ENCODE data around the gene ACTN1. TPM values are rescaled to one million over a fixed set of nuclear protein-coding genes. Genes with fewer than 3 reads are reported as not detected.
A peak's percentile ranks its signal among the peaks of the same experiment; 100 is the strongest.

The ACTN1 gene
- total RNA-seq, 2 experiments from 2014 or later: 51.4 to 56.1 TPM

GRCh38 chr14:68921666-68922065, 57.4 kb downstream of the ACTN1 start:
- no peak overlapping the region for H3K27ac Mint-ChIP-seq
- peaks cover 38% of the 10 kb centered on the region for H3K4me1 Mint-ChIP-seq (ENCODE audit: low read depth)
- peaks cover 61% of the 10 kb centered on the region for H3K36me3 Mint-ChIP-seq (ENCODE audit: low read depth)
- no peak overlapping the region for H3K4me3 Mint-ChIP-seq
- ChIA-PET CTCF (interaction anchor here (1.3 to 1.9 kb wide), 2 partner anchors 11 to 185 kb away, joined by 5 to 6 read pairs; no protein-coding TSS in a partner anchor), POLR2A (no interaction called here)
- H3K27me3 Mint-ChIP-seq (ENCODE audit: low read depth): no peaks in the 10 kb centered on the region
- peaks cover 10% of the 10 kb centered on the region for H3K9me3 Mint-ChIP-seq (ENCODE audit: insufficient read depth)
- DNase-seq (no peak), ATAC-seq (no peak)

DNA sequence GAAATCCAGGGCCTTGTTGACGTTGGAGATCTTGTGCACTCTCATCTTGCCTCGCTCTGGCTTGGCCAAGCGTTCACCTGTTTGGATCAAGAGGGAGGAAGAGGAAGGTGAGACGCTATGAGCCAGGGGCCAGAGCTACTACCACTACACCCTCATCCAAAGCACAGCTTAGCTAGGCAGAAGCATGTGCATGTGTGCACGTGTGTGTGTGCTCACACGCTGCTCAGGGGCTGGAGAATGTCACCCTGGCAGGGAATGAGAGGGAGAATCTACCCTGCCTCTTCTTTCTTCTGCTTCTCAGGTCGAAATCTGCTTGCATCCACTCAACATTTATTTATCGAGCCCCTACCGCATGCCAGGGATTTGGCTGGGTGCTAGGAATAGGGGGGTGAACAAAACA, 58.1 kb downstream of the ACTN1 start:
- ChIA-PET CTCF (interaction anchor here (1.3 to 1.9 kb wide), 2 partner anchors 10 to 186 kb away, joined by 5 to 6 read pairs; no protein-coding TSS in a partner anchor), POLR2A (no interaction called here)
- Mint-ChIP-seq H3K9me3 (ENCODE audit: insufficient read depth) (peaks cover 6% of the 10 kb centered on the region), H3K27ac (no peak overlapping the region), H3K27me3 (ENCODE audit: low read depth) (no peaks in the 10 kb centered on the region), H3K36me3 (ENCODE audit: low read depth) (peaks cover 59% of the 10 kb centered on the region), H3K4me1 (ENCODE audit: low read depth) (peaks cover 35% of the 10 kb centered on the region), H3K4me3 (no peak overlapping the region)
- ATAC-seq: no peak
- DNase-seq: no peak

DNA sequence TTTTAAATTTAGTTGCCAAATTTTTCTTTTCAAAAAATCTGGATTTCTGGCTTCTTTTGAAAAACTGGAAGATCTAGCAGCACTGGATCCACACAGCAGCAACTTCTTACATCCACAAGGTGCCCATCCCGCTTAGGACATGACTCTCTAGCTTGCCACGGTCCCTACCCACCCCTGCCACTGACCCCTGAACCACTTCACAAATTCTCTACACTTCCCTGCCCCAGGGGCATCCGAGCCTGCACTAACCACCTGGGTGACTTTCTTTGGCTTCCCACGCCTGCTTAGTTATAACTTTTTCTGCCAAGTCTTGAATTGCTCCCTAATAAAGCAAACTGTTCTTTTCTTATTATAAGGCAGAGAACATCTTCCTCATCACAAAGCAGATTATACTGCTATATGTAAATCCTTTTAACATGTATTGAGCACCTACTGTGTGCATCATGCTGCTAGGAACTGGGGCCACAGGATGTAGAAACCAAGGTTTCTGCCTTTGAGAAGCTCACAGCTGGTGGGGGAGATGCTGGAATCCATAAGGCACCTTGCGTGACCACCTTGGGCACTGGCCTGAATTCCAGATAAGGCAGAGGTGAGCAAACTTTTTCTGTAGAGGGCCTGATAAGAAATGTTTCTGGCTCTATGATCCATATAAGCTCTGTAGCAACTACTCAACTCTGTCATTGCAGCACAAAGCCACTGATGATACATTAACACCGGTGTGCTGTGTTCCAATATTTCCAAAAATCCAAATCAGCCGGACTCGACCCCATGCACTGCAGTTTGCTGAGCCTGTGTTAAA, 59.8 kb downstream of the ACTN1 start:
- ChIA-PET POLR2A (no interaction called here), CTCF (interaction anchor here (1.4 kb wide), 2 partner anchors 8 to 182 kb away, joined by 3 to 14 read pairs; no protein-coding TSS in a partner anchor)
- H3K27me3 Mint-ChIP-seq (ENCODE audit: low read depth): no peaks in the 10 kb centered on the region
- no peak overlapping the region for H3K4me3 Mint-ChIP-seq
- DNase-seq (no peak), ATAC-seq (no peak)
- peaks cover 51% of the 10 kb centered on the region for H3K36me3 Mint-ChIP-seq (ENCODE audit: low read depth)
- H3K9me3 Mint-ChIP-seq (ENCODE audit: insufficient read depth): no peaks in the 10 kb centered on the region
- H3K4me1 Mint-ChIP-seq (ENCODE audit: low read depth): peaks cover 20% of the 10 kb centered on the region
- H3K27ac Mint-ChIP-seq: no peak overlapping the region

GRCh38 chr14:68918612-68919011, 60.5 kb downstream of the ACTN1 start:
- no peak for ATAC-seq
- H3K36me3 Mint-ChIP-seq (ENCODE audit: low read depth): peaks cover 47% of the 10 kb centered on the region
- no peaks in the 10 kb centered on the region for H3K27me3 Mint-ChIP-seq (ENCODE audit: low read depth)
- DNase-seq: no peak
- peaks cover 12% of the 10 kb centered on the region for H3K4me1 Mint-ChIP-seq (ENCODE audit: low read depth)
- no peak overlapping the region for H3K27ac Mint-ChIP-seq
- no peaks in the 10 kb centered on the region for H3K9me3 Mint-ChIP-seq (ENCODE audit: insufficient read depth)
- ChIA-PET POLR2A (no interaction called here), CTCF (no interaction called here)
- no peak overlapping the region for H3K4me3 Mint-ChIP-seq

- peaks cover 11% of the 10 kb centered on the region for H3K4me1 Mint-ChIP-seq (ENCODE audit: low read depth)
- H3K27me3 Mint-ChIP-seq (ENCODE audit: low read depth): no peaks in the 10 kb centered on the region
- H3K4me3 Mint-ChIP-seq: no peak overlapping the region
- CTCF ChIA-PET: interaction anchor here (0.9 to 2.1 kb wide), 3 partner anchors 10 to 174 kb away, joined by 3 to 9 read pairs (median 3); no protein-coding TSS in a partner anchor
- no peak overlapping the region for H3K27ac Mint-ChIP-seq
- peaks cover 48% of the 10 kb centered on the region for H3K36me3 Mint-ChIP-seq (ENCODE audit: low read depth)
- POLR2A ChIA-PET: no interaction called here
- ATAC-seq (no peak), DNase-seq (no peak)
- no peaks in the 10 kb centered on the region for H3K9me3 Mint-ChIP-seq (ENCODE audit: insufficient read depth)
Observed at GRCh38 chr14:68916358-68916941, 62.7 kb downstream of the ACTN1 start.

DNA sequence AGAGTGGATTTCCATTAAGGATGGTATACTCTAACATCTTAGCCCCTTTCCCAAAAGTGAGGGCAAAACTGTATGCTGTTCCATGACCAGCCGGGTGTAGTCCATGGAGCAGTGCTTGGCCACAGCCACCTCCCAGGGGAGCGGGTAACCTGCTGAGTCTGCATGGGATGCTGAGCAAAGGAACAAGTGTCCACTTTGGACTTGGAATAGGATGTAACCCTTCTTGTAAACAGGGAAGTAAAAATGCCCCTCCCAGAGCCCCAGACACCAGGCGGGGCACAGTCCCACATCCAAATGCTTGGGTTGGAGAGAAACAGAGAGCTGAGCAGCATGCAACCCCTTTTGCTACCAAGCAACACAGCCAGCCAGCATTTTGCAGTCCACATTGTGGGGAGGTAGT, 65.6 kb downstream of the ACTN1 start:
- no peak for ATAC-seq
- Mint-ChIP-seq H3K36me3 (ENCODE audit: low read depth) (peaks cover 37% of the 10 kb centered on the region), H3K9me3 (ENCODE audit: insufficient read depth) (no peaks in the 10 kb centered on the region), H3K4me3 (no peak overlapping the region), H3K27ac (no peak overlapping the region), H3K27me3 (ENCODE audit: low read depth) (no peaks in the 10 kb centered on the region), H3K4me1 (ENCODE audit: low read depth) (peaks cover 21% of the 10 kb centered on the region)
- no peak for DNase-seq
- ChIA-PET CTCF (interaction anchor here (0.6 to 5.7 kb wide), 18 partner anchors 11 to 1029 kb away, joined by 3 to 85 read pairs (median 4); no protein-coding TSS in a partner anchor), POLR2A (no interaction called here)

DNA sequence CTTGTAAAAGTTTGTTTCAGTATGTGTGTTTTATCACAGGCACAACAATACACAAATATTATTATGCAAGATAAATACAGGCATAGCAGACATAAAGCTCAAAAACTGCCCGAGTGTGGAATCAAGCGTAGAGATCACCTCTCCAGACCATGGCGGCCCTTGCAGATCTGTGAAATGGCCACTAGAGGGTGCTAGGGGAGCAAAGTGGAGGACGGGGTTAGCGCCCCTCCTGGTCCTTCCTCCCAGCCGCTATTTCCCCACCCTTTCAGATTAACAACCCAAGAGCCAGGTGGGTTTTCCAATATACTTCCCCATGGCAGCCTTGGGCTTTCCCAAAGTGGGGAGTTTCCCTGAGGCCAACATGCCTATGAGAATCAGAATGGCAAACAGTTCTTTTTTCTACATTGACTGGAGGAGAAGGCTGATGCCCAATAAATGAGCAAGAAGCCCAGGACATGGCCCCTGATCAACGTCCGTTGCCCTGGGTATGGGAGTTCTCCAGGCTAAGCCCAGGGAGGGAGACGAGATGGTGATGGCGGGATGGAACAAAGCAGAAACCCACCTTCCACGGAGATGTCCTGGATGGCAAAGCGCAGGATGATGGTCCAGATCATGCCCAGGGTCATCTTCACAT, 67.4 kb downstream of the ACTN1 start:
- ChIA-PET CTCF (interaction anchor here (0.6 to 5.7 kb wide), 66 partner anchors 8 to 967 kb away, joined by 3 to 85 read pairs (median 6); partner anchors contain the start of genes ERH and SLC39A9), POLR2A (interaction anchor here (0.7 to 1.0 kb wide), 2 partner anchors 66 to 196 kb away, joined by 3 read pairs; no protein-coding TSS in a partner anchor)
- H3K27me3 Mint-ChIP-seq (ENCODE audit: low read depth): no peaks in the 10 kb centered on the region
- no peak overlapping the region for H3K4me3 Mint-ChIP-seq
- peaks cover 21% of the 10 kb centered on the region for H3K4me1 Mint-ChIP-seq (ENCODE audit: low read depth)
- peak; percentile 95 for ATAC-seq
- peak; percentile 88 for DNase-seq
- no peak overlapping the region for H3K27ac Mint-ChIP-seq
- H3K9me3 Mint-ChIP-seq (ENCODE audit: insufficient read depth): no peaks in the 10 kb centered on the region
- H3K36me3 Mint-ChIP-seq (ENCODE audit: low read depth): peaks cover 33% of the 10 kb centered on the region

GRCh38 chr14:68910540-68910939, 68.6 kb downstream of the ACTN1 start:
- ChIA-PET CTCF (interaction anchor here (1.0 to 5.7 kb wide), 40 partner anchors 8 to 487 kb away, joined by 3 to 85 read pairs (median 8); partner anchors contain the start of genes ERH and SLC39A9), POLR2A (interaction anchor here (0.6 to 1.3 kb wide), 3 partner anchors 14 to 67 kb away, joined by 3 read pairs; no protein-coding TSS in a partner anchor)
- Mint-ChIP-seq H3K4me1 (ENCODE audit: low read depth) (peaks cover 21% of the 10 kb centered on the region), H3K4me3 (no peak overlapping the region), H3K27me3 (ENCODE audit: low read depth) (no peaks in the 10 kb centered on the region), H3K9me3 (ENCODE audit: insufficient read depth) (no peaks in the 10 kb centered on the region), H3K27ac (peak overlapping the region; percentile 58), H3K36me3 (ENCODE audit: low read depth) (peaks cover 26% of the 10 kb centered on the region)
- peak; percentile 48 for ATAC-seq
- peak; percentile 43 for DNase-seq

DNA sequence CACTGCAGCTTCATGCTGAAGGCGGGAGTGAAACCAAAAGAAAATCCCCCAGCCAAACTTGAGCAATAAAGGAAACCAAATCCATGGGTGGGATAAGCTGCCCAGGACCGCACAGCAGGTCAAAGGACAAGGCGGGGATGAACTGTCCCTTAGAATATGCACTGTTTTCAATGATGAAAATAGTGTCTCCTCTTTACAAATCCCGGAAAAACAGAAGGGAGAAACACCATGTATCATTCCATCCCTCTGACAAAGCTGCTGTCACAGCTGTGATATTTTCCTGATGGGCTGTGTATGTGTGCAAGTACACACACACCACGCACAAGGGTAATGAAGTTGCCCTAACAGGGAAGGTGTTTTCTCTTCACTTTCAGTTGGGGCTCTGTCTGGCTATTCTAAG, 70.3 kb downstream of the ACTN1 start:
- ATAC-seq (no peak), DNase-seq (no peak)
- CTCF ChIA-PET: interaction anchor here (1.3 to 5.7 kb wide), 5 partner anchors 17 to 221 kb away, joined by 3 to 81 read pairs (median 9); no protein-coding TSS in a partner anchor
- no peak overlapping the region for H3K27ac Mint-ChIP-seq
- H3K4me3 Mint-ChIP-seq: no peak overlapping the region
- H3K4me1 Mint-ChIP-seq (ENCODE audit: low read depth): peaks cover 21% of the 10 kb centered on the region
- peaks cover 26% of the 10 kb centered on the region for H3K36me3 Mint-ChIP-seq (ENCODE audit: low read depth)
- POLR2A ChIA-PET: no interaction called here
- no peaks in the 10 kb centered on the region for H3K27me3 Mint-ChIP-seq (ENCODE audit: low read depth)
- no peaks in the 10 kb centered on the region for H3K9me3 Mint-ChIP-seq (ENCODE audit: insufficient read depth)

DNA sequence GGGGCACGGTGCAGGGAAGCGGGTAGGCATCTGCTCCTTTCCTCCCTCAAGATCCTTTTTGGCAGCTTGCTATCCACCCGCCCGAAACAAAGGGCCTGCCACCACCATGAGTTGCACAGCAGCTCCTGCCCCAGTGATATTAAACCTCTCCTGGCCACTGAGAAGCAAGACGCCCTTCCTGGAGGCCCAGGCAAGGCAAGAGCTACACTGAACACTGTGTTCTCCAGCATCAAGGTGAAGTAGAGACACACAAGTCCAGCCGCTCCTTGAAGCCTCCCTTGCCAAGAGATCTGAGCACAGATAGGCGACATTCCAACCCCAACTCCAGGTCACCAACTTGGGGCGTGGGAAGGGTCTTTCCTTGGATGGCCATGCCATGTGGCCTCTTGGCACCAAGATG, 70.9 kb downstream of the ACTN1 start:
- peaks cover 26% of the 10 kb centered on the region for H3K36me3 Mint-ChIP-seq (ENCODE audit: low read depth)
- POLR2A ChIA-PET: no interaction called here
- H3K27ac Mint-ChIP-seq: no peak overlapping the region

DNA sequence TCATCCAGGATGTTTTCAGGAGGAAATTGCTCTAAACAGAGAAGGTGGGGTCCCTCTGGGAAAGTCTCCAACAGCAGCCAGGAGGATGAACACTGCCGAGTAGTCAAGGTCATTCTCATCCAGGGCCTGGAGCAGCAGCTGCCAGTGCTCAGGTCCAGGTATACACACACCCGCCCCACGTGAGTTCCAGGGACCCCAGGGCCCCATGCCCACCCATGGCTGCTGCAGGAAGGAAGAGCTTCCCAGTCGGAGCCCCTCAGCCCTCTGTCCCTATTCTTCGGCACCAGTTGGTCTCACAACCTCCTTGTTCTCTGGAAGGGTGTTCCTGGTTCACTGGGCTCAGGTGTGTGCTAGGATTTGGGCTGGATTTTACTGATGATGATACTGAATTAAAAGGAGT, 72.7 kb downstream of the ACTN1 start:
- DNase-seq (no peak), ATAC-seq (no peak)
- peaks cover 16% of the 10 kb centered on the region for H3K4me1 Mint-ChIP-seq (ENCODE audit: low read depth)
- ChIA-PET POLR2A (no interaction called here), CTCF (no interaction called here)
- H3K27me3 Mint-ChIP-seq (ENCODE audit: low read depth): no peaks in the 10 kb centered on the region
- H3K9me3 Mint-ChIP-seq (ENCODE audit: insufficient read depth): no peaks in the 10 kb centered on the region
- no peak overlapping the region for H3K4me3 Mint-ChIP-seq
- H3K27ac Mint-ChIP-seq: no peak overlapping the region
- peaks cover 25% of the 10 kb centered on the region for H3K36me3 Mint-ChIP-seq (ENCODE audit: low read depth)

More for the DNA sequence above, 70.9 kb downstream of the ACTN1 start:
- H3K4me1 Mint-ChIP-seq (ENCODE audit: low read depth): peaks cover 21% of the 10 kb centered on the region
- no peak for DNase-seq
- CTCF ChIA-PET: interaction anchor here (1.3 to 5.7 kb wide), 4 partner anchors 18 to 200 kb away, joined by 3 to 81 read pairs (median 42); no protein-coding TSS in a partner anchor
- no peaks in the 10 kb centered on the region for H3K9me3 Mint-ChIP-seq (ENCODE audit: insufficient read depth)
- H3K27me3 Mint-ChIP-seq (ENCODE audit: low read depth): no peaks in the 10 kb centered on the region
- no peak for ATAC-seq
- no peak overlapping the region for H3K4me3 Mint-ChIP-seq

Measured in activated CD8-positive, alpha-beta T cell treated with anti-CD3 and anti-CD28 coated beads, Interleukin-2, amount 10 ng/mL, durations not matched to agents 7 days and 5 days (primary cell).